ENCODE data around the gene SIDT2. TPM values are rescaled to one million over a fixed set of nuclear protein-coding genes. Genes with fewer than 3 reads are reported as not detected.

Gene SIDT2
- total RNA-seq, 1 experiment from 2014 or later: 3.1 TPM

- DNase-seq (ENCODE audit: low spot score): no peak
These were observed 44.6 kb downstream of the SIDT2 start for GRCh38 chr11:117222991-117223740.

- DNase-seq (ENCODE audit: low spot score): no peak
These were observed 45.5 kb downstream of the SIDT2 start for GRCh38 chr11:117223741-117224689.

GRCh38 chr11:117225553-117226170 lies 47.1 kb downstream of the SIDT2 start:
- DNase-seq (ENCODE audit: low spot score): no peak

- peak; percentile 54 for DNase-seq (ENCODE audit: low spot score)
These were observed 48.1 kb downstream of the SIDT2 start for GRCh38 chr11:117226388-117227385.

GRCh38 chr11:117228091-117228490 lies 49.5 kb downstream of the SIDT2 start:
- DNase-seq (ENCODE audit: low spot score): no peak

- DNase-seq (ENCODE audit: low spot score): no peak
These were observed 50.9 kb downstream of the SIDT2 start for GRCh38 chr11:117229411-117229810.

GRCh38 chr11:117229931-117230285 lies 51.4 kb downstream of the SIDT2 start:
- no peak for DNase-seq (ENCODE audit: low spot score)

GRCh38 chr11:117230286-117230961 lies 51.9 kb downstream of the SIDT2 start:
- no peak for DNase-seq (ENCODE audit: low spot score)

- DNase-seq (ENCODE audit: low spot score): no peak
These were observed 52.7 kb downstream of the SIDT2 start for GRCh38 chr11:117230999-117231841.

- no peak for DNase-seq (ENCODE audit: low spot score)
These were observed 53.2 kb downstream of the SIDT2 start, which contains the start of gene PCSK7 for GRCh38 chr11:117231842-117232091. PCSK7 (minus strand) TSS chr11:117232073; CDS start chr11:117229844, 2,229 bp downstream.

GRCh38 chr11:117232092-117232878 lies 53.7 kb downstream of the SIDT2 start, which contains the start of gene RNF214:
RNF214 (plus strand) TSS chr11:117232671; CDS start chr11:117234273, 1,602 bp downstream.
- peak; percentile 32 for DNase-seq (ENCODE audit: low spot score)

- no peak for DNase-seq (ENCODE audit: low spot score)
These were observed 54.4 kb downstream of the SIDT2 start for GRCh38 chr11:117232911-117233409.

GRCh38 chr11:117238221-117238620 lies 59.7 kb downstream of the SIDT2 start:
- no peak for DNase-seq (ENCODE audit: low spot score)

GRCh38 chr11:117239295-117239694 lies 60.8 kb downstream of the SIDT2 start:
- DNase-seq (ENCODE audit: low spot score): peak; percentile 89
